ENCODE measurements around the gene IMPG2.

The IMPG2 gene

GRCh38 chr3:101179637-101180036 is 140.7 kb downstream of the IMPG2 start:
- FAIRE-seq: no peak

GRCh38 chr3:101177577-101177976 is 142.8 kb downstream of the IMPG2 start:
- FAIRE-seq: no peak
